Adrenal gland (tissue), 12 donors: ENCODE data around the gene KCNA5. TPM values are rescaled to one million over a fixed set of nuclear protein-coding genes. Genes with fewer than 3 reads are reported as not detected.
A peak's percentile ranks its signal among the peaks of the same experiment; 100 is the strongest.

Source experiments
- DNase-seq, 7 donors: peaks; one replicate each; pipeline ENCODE4 v3.0.0-alpha.2; 2019 to 2020
- H3K27ac ChIP-seq, 5 donors: fragments of 200-600 bp; sonication (generic) in 4 of 5; 1 replicate in 3 of 5; 2 replicates in 2 of 5; pipeline versions ENCODE4 v1.5.1 to v1.8.0; 2016 to 2020; ENCODE audit warnings: mild to moderate bottlenecking in 1 of 5
- H3K27me3 ChIP-seq: fragments of 200-600 bp; 2 replicates; pipeline ENCODE4 v1.8.0; 2021
- H3K36me3 ChIP-seq, 2 donors: fragments of 200-600 bp; replicated peaks in 1 of 2; 1 replicate in 1 of 2; 2 replicates in 1 of 2; pipeline versions ENCODE4 v1.5.1 to v1.8.0; 2018 to 2022
- H3K4me1 ChIP-seq, 2 donors: fragments of 200-600 bp; replicated peaks in 1 of 2; 1 replicate in 1 of 2; 2 replicates in 1 of 2; pipeline versions ENCODE4 v1.5.1 to v1.8.0; 2018 to 2021
- H3K4me3 ChIP-seq, 4 donors: fragments of 200-600 bp; sonication (generic) in 3 of 4; one replicate each; pipeline ENCODE4 v1.5.1; 2016 to 2018
- H3K9me3 ChIP-seq, 3 donors: fragments of 200-600 bp; sonication (generic) in 1 of 3; replicated peaks in 1 of 3; 1 replicate in 2 of 3; 2 replicates in 1 of 3; pipeline versions ENCODE4 v1.5.1 to v1.8.0; 2016 to 2021
- POLR2A ChIP-seq, 2 donors: fragments of 450-650 bp; IDR thresholded peaks; one replicate each; pipeline ENCODE4 v1.6.1; 2017; ENCODE audit warnings: antibody characterized with exemption in 2 of 2, mild to moderate bottlenecking in 2 of 2, moderate library complexity in 1 of 2
- WGBS, 4 donors: extraction: QIAGEN DNeasy Blood & Tissue Kit in 2 of 4; methylation state at CpG; one replicate each; pipeline versions ENCODE4 v1.1.5 to v1.1.7; 2013 to 2017; 5-methylcytosine and 5-hydroxymethylcytosine counted together
- intact Hi-C, 2 donors: fragments of 100-400 bp; cut with DNase I; formaldehyde crosslinking; loops; one replicate each; pipeline versions ENCODE4 v1.14.1 to v1.15.0; 2022 to 2023
- polyA plus RNA-seq, 3 donors: library from polyadenylated mRNA; stranded (reverse); fragments of 200-250 nt in 2 of 3; fragments of 350-450 nt in 1 of 3; fragmentation: Illumina TruSeq in 1 of 3; extraction: RNeasy Lipid Tissue Mini Kit (QIAGEN cat#74804) in 1 of 3; gene quantifications; one replicate each; pipeline ENCODE4 v1.2.3, GENCODE V29; 2013 to 2014
- total RNA-seq, 9 donors: library from RNA; depleted of rRNA in 4 of 9; stranded (reverse); fragments of >200 nt in 4 of 9; fragments of 120-200 nt in 1 of 9; fragmentation: NEBNext Ultra II Directional in 1 of 9; extraction: Animal tissue kit (Norgen Biotek cat#: 25700) in 1 of 9; gene quantifications; one replicate each; pipeline versions ENCODE4 v1.1.0 to v1.2.4, GENCODE V29; 2013 to 2023
- TF ChIP-seq, protein P1 (sequence below), 6 experiments: fragments of 450-650 bp in 4 of 6; fragments of 200-600 bp in 2 of 6; sonication (generic) in 1 of 6; IDR thresholded peaks; 1 replicate in 5 of 6; 2 replicates in 1 of 6; pipeline versions ENCODE4 v1.5.1 to v1.8.0; 2016 to 2021; ENCODE audit warnings: antibody characterized with exemption in 6 of 6, mild to moderate bottlenecking in 2 of 6, moderate library complexity in 1 of 6
- donor health status: healthy with polysubstance abuse.
- donor health status: Bipolar disorder and iron deficiency.
- donor health status: DM: yes; HTN: yes; CAD: no.
- donor health status: DM: no; HTN: no; CAD: no.
- donor health status: DM: no; HTN: no; CAD: no.
- donor health status: DM: yes; HTN: yes; CAD: no.

Gene KCNA5
- total and polyA plus RNA-seq, 12 donors: 0.07 to 0.98 (median 0.23) TPM; not detected in 4

DNA sequence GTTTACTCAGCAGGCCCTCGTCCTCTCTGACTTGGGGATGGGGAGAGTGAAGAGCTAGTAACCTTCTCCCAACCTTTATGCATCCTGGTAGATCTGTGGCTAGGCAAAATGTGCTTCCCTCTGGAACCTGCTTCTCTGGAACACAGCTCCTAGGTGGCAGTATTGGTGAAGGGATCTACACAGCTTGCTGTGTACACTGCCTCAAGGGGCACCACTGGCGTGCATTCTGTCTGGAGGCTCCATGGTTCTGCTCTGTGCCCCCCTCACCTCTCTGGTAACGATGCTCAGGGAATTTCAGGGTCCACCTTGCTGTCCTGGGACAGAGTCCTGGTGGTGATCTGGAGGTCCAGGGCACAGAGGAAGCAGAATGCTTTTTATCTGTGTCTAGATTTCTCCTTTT is 43.5 kb upstream of the KCNA5 start:
- intact Hi-C loops: loop anchor here in 1 of 2 donors (5.0 kb wide), 1 partner anchor 148 kb away; no protein-coding TSS in a partner anchor
- H3K27me3 ChIP-seq: no peaks in the 10 kb centered on the region
- H3K27ac ChIP-seq: no peak overlapping the region
- H3K4me3 ChIP-seq: no peak overlapping the region
- TF ChIP-seq, protein P1, sequence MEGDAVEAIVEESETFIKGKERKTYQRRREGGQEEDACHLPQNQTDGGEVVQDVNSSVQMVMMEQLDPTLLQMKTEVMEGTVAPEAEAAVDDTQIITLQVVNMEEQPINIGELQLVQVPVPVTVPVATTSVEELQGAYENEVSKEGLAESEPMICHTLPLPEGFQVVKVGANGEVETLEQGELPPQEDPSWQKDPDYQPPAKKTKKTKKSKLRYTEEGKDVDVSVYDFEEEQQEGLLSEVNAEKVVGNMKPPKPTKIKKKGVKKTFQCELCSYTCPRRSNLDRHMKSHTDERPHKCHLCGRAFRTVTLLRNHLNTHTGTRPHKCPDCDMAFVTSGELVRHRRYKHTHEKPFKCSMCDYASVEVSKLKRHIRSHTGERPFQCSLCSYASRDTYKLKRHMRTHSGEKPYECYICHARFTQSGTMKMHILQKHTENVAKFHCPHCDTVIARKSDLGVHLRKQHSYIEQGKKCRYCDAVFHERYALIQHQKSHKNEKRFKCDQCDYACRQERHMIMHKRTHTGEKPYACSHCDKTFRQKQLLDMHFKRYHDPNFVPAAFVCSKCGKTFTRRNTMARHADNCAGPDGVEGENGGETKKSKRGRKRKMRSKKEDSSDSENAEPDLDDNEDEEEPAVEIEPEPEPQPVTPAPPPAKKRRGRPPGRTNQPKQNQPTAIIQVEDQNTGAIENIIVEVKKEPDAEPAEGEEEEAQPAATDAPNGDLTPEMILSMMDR (IDR thresholded peaks at IDR 0.05): no peak
- TF ChIP-seq POLR2A (IDR thresholded peaks at IDR 0.05): no peak
- no peak for DNase-seq
- H3K36me3 ChIP-seq: no peaks in the 10 kb centered on the region
- no peaks in the 10 kb centered on the region for H3K4me1 ChIP-seq
- WGBS, 4 donors: 75 to 79% (median 75%) methylated on average over 2 to 3 of the region's 3 CpGs
- no peaks in the 10 kb centered on the region for H3K9me3 ChIP-seq

- H3K27ac ChIP-seq: no peak overlapping the region
- DNase-seq: no peak
- no peaks in the 10 kb centered on the region for H3K36me3 ChIP-seq
- H3K27me3 ChIP-seq: no peaks in the 10 kb centered on the region
- no peak for TF ChIP-seq POLR2A (IDR thresholded peaks at IDR 0.05)
- TF ChIP-seq, protein P1 (IDR thresholded peaks at IDR 0.05): no peak
- intact Hi-C loops: loop anchor here in 1 of 2 donors (5.0 kb wide), 1 partner anchor 149 kb away; no protein-coding TSS in a partner anchor
- H3K4me3 ChIP-seq: no peak overlapping the region
- H3K9me3 ChIP-seq: no peaks in the 10 kb centered on the region
- 58 to 70% (median 65%) methylated on average over 7 to 8 of the region's 8 CpGs for WGBS, 4 donors
- no peaks in the 10 kb centered on the region for H3K4me1 ChIP-seq
Observed at GRCh38 chr12:5000658-5001385, 42.9 kb upstream of the KCNA5 start.

GRCh38 chr12:5003025-5003666 is 40.5 kb upstream of the KCNA5 start:
- intact Hi-C loops: loop anchor here (2.0 to 5.0 kb wide), 2 partner anchors 146 to 151 kb away; no protein-coding TSS in a partner anchor
- WGBS, 4 donors: 18 to 29% (median 21%) methylated on average over 7 to 9 of the region's 9 CpGs

DNA sequence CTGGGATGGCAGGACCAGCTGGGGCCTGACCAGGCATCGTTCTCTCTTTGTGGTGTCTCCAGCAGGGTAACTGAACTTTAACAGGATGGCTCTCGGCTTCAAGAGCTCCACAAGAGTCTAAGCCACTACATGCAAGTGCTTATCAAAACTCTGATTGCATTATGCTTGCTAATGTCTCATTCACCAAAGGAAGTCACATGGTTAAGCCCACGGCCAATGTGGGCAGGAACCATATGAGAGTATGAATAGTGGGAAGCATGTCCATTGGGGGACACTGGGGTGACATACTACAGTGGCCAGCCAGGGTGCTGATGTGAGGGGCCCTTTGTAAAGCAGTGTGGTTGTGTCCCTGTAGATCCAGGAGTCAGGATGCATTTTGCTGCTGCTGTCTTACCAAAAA is 35.0 kb upstream of the KCNA5 start:
- no peaks in the 10 kb centered on the region for H3K9me3 ChIP-seq
- H3K27ac ChIP-seq: no peak overlapping the region
- no peaks in the 10 kb centered on the region for H3K36me3 ChIP-seq
- DNase-seq: no peak
- no peak overlapping the region for H3K4me3 ChIP-seq
- no peak for TF ChIP-seq POLR2A (IDR thresholded peaks at IDR 0.05)
- TF ChIP-seq, protein P1 (IDR thresholded peaks at IDR 0.05): no peak
- no peaks in the 10 kb centered on the region for H3K27me3 ChIP-seq
- WGBS, 4 donors: 62 to 83% (median 72%) methylated on average over 3 of the region's 3 CpGs
- intact Hi-C loops: no loop called here
- H3K4me1 ChIP-seq: no peaks in the 10 kb centered on the region

More at GRCh38 chr12:5003025-5003666, 40.5 kb upstream of the KCNA5 start:
- DNase-seq: peak; percentile 35 to 85 (median 67)
- H3K27ac ChIP-seq: no peak overlapping the region
- H3K36me3 ChIP-seq: no peaks in the 10 kb centered on the region
- H3K4me1 ChIP-seq: no peaks in the 10 kb centered on the region
- no peaks in the 10 kb centered on the region for H3K27me3 ChIP-seq
- H3K9me3 ChIP-seq: no peaks in the 10 kb centered on the region
- H3K4me3 ChIP-seq: no peak overlapping the region
- TF ChIP-seq, protein P1 (IDR thresholded peaks at IDR 0.05): peak; percentile 82 to 89 (median 86)
- TF ChIP-seq POLR2A (IDR thresholded peaks at IDR 0.05): no peak
